NCI-H1694 treated with DMSO at 0.1 percent for 48 hours (cell line): ENCODE data around the gene PAK5.

Experiments
- DNase-seq: peaks from one replicate; lab custom pipeline; 2025; lab: John Stamatoyannopoulos, UW

PAK5 gene

DNA sequence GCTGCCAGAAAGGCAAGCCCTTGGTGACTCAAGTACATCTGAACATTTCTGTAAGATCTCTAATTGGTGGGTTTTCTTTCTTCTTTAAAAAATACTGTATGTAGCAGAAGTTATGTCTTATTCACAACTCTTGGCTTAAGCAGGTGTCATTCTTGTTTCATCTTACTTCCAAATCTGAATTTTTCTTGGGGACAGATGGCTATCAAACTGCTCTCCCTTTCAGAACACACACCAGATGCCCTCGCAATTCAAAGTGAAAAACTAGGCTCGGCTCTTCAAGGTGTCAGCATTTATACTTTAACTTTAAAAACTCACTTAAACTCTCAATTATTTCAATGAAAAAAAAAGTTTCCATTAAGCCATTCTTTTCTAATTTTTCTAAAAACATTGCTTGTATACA lies 49.7 kb downstream of the PAK5 start:
- no peak for DNase-seq

DNA sequence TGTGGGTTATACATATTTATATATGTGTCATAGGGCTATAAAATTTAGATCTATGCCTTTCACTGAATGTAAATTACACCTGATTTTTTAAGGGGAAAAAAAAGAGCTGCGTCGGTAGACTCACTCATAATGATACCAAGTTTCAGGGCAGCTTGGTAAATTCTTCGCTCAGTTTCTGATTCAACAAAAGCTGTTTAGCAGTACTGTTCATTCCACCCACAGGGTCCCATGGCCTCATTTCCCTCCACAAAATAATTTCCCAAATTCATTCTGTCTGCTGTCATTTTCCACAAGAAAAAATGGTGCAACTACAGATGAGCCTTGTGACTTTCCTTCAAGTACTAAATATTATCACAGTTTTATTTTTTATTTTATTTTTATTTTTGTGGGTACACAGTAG lies 63.7 kb downstream of the PAK5 start:
- no peak for DNase-seq

DNA sequence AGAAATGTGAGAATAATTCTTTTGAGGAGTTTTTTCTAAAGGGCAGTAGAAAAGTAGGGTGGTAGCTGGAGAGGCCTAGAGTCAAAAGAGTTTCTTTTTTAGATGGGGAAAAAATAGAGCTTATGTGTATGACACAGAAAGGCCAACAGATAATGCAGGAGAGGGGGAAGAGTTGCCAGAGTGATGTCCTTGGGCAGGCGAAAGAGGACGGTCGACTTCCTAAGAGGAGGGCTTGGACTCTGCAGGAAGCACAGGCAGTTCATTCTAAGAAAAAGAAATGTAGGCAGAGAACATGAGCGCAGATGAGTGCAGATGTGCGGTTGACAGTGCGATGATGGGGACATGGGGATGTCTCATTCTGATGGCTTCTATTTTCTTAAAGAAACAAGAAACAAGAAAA lies 68.9 kb downstream of the PAK5 start:
- no peak for DNase-seq

DNA sequence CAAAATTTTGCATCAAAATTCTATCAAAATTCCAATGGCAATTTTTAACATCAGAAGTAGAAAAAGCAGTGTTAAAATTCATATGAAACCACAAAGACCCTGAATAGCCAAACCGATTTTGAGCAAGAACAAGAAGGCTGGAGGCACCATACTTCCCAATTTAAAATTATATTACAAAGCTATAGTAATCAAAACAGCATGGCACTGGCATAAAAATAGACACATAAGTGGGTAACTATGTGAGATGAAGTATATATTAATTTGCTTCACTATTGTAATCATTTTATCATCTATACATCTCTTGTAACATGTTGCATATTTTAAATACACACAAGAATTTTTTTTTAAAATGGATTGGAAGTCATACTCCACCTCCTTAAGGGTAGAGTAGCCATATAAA lies 77.4 kb downstream of the PAK5 start:
- DNase-seq: no peak

DNA sequence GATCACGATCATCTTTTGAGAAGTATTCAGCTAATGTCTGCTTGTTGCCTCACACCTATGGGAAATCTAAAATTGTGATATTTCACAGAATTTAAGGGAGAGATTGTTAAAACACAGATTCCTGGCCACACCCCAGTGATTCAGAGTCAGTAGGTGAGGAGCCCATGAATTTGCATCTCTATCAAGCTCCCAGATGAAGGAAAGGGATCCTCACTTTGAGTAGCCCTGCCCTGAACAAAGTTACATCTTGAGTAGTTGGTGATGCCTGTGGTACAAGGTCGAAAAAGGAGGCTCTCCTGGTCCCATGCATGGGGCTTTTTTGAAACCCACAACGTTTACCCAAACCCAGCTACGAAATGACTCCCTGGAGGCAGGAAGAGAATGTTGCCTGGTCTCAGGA lies 79.5 kb downstream of the PAK5 start:
- no peak for DNase-seq

DNA sequence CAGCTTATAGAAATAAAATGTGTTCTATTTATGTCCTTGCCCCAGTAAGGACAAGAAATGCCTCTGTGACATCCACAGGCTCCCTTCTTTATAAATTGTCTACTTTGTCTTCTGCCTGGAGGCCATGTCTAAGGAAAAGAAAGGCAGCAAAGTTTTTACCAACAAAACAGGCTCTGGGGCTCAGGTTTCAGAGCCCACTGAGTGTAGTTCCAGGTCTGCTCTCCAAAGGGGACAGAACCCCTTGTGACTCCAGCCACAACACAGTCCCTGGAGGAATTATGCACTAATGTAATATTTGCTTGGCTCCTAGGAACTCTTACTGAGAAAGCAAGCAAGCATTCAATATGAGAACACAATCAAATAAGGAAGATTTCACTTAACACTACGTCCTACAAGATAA lies 80.1 kb downstream of the PAK5 start:
- no peak for DNase-seq

DNA sequence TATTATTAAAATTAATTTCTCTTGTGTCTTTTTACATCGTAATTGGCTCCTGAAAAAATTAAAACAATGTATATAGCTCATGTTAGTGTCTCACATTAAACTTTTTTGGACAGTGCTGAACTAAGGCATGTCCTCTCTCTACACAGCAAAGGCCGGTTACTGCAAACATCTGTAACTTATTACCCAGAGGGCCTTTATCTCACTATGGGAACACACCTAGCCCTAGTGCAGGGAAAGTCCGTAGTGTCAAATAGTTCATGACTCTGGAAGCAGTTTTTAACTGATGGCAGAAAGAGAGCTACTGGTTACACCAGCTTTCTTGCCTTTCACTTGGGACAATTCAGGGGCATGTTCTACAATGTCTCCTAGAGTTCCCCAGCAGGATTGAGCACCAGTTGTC lies 82.2 kb downstream of the PAK5 start:
- no peak for DNase-seq

DNA sequence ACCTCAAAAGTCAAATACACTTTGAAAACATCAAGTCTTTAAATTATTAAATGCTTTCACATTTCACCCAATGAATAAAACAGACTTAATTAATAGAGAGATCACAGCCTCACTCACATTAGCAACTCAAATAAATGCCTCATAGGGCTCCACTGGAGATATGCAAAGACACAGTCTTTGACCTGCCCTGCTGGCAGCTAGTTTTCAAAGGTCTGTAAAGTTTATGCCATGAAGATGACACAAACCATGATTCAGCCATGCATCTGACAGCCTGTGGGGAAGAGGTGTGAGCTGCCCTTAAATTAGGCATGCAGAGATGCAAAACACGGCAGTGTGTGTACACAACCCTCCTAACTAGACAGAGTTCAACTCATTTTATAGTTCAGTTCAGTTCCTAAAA lies 83.6 kb downstream of the PAK5 start:
- DNase-seq: no peak

DNA sequence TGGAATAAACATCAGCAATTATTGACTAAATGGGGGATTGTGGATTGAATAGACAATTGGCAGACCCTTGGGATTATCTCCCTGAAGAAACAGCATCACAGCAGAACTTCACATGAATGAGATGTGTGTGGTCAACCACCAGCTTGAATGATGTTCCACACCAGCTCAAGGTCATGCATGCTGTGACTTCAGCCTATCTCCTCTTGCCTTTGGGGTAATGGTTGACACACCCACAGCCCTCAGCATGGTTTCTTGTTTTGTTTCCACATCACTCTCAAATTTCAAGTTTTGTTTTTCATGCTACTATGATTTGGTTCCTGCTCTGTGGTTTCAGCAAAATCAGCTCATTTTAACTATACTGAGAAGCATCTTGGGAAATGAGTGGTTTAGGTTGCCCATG lies 94.3 kb downstream of the PAK5 start:
- no peak for DNase-seq

DNA sequence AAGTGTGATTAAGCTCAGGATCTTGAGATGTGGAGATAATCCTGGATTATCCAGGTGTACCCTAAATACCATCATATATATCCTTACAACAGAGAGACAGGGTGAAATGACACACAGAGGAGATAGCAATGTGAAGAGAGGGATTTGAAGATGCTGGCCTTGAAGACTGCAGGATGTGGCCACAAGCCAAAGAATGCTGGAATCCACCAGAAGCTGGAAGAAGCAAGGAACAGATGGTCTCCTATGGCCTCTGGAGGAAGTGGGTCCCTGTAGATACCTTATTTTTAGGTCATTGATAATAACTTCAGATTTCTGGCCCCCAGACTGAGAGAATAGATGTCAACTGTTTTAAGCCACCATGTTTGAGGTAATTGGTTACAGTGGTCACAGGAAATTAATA lies 95.0 kb downstream of the PAK5 start:
- DNase-seq: no peak

DNA sequence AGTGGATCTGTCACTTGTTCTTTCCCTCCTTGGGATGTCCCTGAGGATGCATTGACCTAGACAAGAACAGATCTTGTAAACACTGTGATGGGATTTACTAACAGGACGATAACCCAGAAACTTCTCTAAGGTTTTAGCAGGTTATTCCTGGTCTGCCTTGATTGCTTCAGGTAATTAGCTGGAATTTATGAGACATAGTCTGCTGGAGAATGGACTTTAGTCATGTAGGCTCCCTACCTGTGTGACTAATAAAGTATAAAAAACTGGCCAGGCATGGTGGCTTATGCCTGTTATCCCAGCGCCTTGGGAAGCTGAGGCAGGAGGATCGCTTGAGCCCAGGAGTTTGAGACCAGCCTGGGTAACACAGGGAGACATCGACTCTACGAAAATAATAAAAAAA lies 96.1 kb downstream of the PAK5 start:
- DNase-seq: no peak

DNA sequence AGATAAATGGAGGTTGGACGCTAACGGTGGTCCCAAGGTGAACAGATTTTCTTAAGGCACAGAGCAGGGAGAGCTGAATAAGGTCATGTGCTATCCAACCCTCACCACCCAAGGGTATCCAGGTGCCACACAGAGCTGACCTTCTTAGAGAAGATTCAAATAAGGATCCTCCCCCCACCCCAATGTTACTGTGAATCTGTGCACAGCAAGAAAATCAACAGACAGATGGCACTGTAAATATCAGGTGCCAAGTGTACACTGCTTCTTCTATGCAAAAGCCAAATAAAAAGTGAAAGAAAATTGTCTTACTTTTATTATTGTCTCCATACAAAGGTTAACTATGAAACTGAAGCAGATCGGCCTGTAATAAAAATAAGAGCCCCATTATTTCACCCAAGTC lies 96.9 kb downstream of the PAK5 start:
- no peak for DNase-seq

DNA sequence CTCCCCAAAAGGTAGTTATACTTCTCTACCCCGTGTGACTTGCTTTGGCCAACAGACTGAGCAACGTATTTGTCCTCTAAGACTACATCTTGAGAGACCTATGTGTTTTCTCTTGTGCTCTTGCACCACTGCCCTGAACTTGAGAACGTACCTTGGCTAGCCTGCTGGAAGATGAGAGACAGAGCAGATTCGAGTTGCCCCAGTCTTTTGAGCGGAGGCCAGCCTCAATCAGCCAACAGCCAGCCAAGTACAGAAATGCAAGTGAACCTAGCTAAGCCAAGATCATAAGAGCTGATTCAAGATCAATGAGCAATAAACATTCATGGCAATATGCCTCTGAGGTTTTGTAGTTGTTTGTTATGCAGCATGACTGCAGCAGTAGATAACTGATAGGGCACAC lies 98.4 kb downstream of the PAK5 start:
- DNase-seq: no peak

DNA sequence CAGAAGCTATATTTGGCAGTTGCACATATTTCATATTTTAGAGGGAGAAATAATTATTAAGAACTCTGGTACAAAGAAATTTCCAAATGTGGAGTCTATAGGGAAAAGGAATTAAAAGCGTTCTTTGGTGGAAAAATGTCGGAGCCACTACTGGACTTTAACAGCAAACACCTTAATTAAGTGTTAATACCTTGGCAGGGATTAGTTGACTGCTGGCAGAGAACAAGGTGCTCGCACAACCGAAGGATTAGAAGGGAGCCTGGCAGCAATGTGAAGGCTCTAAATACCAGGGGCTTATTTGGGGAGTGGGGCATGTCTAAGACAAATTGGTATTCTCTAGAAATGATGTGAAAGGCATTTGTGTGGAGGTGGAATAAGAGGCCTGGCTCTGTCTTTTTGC lies 98.9 kb downstream of the PAK5 start:
- DNase-seq: no peak

DNA sequence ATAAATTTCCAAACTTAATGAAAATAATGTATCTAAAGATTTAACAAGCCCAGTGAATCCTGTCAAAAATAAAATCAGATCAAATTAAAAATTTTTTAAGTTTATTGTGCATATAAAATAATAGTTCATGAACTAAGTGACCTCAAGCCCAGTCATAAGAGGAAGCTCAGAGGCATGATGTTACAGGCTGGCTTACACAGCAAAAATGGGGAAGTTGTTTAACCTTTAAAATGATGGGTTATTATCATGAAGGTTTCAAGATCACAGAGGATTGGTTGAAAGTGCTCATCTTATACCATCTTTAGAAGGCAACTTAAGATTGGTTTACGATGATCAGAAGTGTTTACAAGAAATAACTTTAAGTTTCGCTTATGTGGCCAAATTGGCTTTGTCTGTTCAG lies 102.5 kb downstream of the PAK5 start:
- DNase-seq: no peak

DNA sequence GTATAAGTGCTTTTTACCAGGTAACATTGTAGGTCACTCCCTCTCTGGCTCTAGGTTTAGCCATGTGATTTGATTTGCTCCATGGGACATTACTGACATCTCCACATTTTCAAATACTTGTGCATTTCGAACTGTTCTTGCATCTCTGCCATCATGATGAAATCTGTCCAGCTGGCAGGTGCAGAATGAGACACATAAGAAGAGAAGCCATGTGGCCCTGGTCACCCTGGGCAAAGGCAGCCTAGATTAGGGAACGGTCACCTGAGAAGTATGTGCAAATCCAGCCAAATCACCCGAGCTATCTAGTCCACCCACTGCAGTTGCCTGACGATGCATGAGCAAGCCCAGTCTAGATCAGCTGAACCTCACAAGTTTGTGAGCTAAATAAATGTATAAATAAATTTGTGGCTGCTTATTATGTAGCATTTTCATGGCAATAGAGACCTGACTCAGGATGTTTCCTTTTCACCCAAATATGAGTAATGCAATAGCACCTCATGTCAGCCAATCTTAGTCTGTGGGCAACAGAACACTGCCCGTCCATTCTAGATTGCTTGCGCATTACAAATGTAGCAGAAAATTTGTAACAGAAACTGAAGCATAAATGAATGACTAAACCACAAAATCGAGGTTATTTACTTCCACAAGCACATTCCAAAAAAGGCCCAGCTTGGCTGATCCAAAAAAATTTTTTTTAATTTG lies 115.2 kb downstream of the PAK5 start:
- no peak for DNase-seq

DNA sequence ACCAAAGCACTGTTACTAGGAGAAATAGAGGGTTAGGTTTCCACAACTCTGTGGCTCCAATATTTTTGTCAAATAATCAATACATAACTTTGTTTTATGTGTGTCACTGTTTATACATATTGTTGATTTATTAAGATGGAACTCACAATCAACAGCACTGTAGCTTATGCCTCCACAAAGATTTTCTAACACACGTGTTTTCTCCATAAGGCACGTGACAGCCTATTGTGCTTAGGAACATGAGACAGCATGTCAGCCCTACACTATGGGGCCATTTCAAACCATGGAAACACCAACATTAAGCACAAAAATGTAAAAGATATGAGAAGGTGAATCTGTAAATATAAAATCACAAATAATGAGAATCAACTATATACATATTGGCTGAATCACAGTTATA lies 127.0 kb downstream of the PAK5 start:
- DNase-seq: no peak

DNA sequence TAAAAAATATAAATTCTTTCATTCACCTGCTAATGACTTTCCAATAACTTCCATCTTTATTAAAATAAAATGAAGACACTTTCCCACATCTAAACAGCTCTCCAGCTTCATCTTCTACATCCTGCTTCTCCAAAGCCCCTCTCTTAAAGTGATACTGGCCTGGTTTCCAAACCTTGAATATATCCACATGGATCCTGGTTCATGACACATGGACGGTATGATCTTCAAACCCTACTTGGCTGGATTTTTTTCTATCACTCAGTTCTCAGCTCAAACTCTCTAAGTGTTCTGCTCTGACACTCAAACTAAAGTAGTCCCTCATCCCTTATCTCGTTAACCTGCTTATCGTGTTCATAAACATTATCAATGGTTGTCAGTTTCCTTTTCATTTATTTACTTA lies 128.2 kb downstream of the PAK5 start:
- DNase-seq: no peak

DNA sequence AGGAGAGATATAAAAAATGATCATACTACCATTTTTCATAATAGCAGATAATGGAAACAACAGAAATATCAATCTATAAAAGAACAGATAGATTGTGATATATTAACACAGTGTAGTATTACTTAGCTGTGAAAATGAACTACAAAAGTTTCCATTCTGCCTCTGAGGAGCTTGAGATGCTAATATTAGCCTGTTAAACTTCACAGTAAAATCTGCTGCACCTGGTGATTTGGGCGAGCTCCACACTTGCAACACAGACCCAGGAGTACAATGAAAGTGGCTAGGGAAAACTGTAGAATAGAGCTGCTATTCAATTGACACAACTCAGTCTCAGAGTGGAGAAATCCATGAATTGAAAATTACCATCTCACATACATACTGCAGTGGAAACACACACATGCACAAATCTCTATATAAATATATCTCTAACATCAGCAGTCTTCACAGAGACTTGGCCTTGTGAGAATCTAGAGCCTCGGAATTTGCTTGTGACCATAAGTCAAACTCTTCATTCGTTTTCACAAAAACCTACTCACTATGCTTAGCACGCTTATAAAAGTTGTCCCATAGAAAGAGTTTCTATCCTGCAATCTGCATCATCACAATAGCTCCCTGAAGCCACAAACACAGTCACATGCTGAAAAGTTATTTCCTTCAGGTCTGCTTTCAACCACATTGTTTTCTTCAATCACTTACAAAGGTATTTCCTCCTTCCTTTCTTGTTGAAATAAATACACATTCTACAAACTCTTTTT lies 133.0 kb downstream of the PAK5 start:
- no peak for DNase-seq

DNA sequence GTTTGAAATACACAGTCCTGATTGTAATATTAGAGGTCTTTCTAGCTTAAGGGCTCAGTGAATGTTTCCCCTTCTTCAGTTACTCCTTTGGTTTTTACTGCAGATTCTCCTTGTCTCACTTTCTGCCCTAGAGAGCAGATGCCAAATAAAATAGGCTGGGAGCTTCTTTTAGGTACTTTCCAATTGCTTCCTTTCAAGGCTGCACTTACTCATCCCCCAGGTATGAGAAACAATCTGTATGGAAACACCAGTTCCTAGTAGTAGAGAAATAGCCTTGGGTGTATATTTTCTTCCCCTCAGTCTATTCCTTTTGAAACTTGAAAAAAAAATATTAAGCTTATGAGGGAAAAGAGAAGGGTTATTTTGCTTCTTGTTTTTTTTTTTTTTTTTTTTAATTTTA lies 139.7 kb downstream of the PAK5 start:
- no peak for DNase-seq

DNA sequence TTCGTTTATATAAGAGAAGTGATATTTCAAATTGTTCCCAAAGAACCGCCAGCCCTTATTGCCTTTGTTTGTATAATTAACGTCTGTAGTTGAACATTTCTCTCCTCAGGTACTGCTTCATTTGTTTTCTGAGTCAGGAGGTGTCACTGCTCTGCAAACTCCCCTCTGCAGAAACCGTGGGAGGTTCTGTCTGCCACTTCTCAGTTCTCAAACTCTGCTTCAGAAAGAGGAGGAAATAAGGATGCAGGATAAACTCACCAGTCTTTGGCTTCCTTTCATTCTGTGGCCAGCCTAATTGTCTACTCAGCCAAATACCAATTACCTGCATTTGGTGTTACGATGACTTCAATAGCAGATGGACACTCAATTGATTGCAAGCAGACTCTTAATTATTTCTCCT lies 149.8 kb downstream of the PAK5 start:
- no peak for DNase-seq

DNA sequence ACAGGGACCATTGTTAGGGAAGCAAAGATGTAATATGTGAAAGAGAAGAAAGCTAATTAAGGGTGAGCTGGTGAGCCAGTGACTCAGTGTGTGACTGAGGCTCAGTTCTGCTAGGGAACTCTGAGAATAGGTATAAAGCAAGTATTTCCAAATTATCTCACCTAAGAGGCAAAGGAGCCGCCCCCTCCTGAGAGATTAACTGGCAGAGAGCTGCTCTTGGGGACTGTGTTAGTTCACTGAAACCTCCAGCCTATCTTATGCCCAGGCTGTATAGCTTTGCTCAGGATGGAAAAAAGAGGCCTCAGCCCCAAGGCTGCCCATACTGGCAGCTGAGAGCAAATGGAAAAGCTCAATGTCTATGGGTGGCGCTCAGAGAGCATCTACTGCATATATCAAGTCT lies 152.0 kb downstream of the PAK5 start:
- no peak for DNase-seq

DNA sequence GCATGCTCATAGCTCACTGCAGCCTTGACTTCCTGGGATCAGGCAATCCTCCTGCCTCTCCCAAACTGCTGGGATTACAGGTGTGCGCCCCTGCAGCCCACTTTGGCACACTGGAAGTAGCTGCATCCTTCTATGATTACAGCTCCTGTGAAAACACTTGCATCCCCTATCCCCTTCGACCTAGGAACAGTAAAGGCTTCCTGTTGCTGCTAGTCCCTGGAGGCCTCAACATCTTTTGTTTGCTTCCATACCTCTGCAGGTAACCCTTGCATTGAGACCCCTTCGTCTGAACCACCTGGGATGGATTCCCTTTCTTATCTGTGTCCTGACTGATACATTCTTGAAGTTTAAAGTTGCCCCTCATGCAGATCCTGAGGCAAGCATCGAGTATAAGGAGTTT lies 152.4 kb downstream of the PAK5 start:
- DNase-seq: no peak

DNA sequence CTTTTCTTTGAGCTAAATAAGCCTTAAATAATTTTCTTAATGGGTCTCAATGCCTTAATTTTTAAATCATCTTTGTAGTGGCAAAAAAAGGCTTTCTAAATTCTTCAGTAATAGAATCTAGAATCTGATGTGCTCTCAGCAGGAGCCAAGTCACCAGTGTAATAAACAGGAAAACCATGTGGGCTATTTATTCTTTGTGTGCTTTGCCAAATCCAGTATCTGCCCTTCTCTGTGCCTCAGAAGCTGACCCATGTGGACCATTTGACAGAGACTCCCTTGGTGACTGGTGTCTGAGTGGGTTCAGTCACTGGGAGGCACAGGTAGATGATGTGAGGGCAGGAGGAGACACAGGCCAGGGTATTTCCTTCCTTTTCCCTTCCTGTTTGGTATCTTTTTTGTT lies 152.9 kb downstream of the PAK5 start:
- no peak for DNase-seq
